GM19452 (cell line): Measurements from ENCODE around the gene MAD1L1.
"Not testable (repeated sequence)": the region's sequence is repeated elsewhere in the genome, so short reads cannot be mapped to it uniquely, and the experiment has no call there.

Source experiments
- ATAC-seq: cut with Tn5 transposase; IDR thresholded peaks from one replicate; pipeline ENCODE4 v1.9.1; 2021; ENCODE audit not compliant: unreplicated experiment

MAD1L1 gene

DNA sequence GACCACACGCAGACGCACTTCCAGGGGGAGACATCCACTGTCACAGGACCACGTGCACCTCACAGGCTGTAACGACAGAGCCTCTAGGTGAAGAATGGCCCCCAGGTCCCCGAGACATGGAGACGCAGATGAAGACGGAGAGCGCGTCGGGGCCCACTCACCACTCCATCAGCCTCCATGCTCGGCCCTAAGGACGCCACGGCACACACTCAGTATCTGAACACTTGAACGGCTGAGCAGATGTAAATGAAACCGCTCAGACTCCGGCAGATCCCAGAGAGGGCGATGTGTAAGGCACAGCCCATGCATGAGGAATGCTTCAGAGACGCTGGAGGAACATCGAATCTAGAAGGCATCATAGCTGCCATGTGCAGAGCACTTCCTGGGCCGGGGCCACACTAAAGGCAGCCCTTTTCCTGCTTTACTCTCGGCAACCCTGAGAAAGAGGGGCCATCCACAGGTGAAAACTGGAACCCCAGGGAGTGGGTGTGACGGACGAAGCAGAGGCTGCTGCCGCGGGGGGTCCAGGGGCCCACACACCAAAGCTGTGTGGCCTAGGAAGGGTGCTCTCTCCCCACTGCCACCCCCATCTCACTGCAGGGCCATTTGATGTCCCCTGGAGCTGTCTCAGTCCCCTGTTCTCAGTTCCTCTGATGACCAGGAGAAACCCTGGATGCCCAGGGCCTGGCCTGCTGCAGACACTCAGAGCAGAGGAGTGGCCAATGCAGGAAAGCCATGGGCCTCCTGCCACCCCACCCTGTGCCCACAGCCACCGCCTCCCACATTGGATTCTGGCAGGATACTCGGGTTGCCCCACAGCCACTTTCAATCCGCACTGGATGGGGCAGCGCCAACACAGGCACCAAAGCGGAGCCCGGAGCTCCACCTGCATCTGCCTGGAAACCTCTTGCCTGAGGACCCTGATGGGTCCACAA is 253.8 kb downstream of the MAD1L1 start:
- no peak for ATAC-seq

DNA sequence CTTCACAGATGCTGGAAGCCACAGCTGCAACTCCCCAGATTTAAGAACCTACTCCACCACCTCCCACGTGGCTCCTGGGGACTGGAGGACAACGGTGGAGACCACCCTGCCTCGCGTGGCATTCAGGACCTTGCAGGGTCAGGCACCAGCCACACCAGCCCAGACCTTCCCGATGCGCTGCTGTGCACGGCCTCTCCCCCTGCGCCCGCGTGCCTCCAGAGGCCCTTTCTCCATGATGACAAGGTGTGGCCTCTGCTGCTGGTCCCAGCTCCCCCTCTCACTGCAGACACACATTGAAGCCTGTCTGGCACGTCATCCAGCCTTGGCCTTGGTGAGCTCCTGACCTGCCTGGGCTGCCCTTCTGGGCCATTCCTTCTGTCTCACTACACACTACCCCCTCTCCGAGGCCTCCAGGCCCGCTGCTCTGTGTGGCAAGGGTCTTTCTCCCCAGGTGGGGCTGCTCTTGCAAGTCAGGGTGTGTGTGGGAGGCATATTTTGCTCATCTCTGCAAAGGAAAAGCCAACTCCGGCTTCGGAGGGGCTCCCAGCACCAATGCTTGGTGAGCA is 254.8 kb downstream of the MAD1L1 start:
- no peak for ATAC-seq

DNA sequence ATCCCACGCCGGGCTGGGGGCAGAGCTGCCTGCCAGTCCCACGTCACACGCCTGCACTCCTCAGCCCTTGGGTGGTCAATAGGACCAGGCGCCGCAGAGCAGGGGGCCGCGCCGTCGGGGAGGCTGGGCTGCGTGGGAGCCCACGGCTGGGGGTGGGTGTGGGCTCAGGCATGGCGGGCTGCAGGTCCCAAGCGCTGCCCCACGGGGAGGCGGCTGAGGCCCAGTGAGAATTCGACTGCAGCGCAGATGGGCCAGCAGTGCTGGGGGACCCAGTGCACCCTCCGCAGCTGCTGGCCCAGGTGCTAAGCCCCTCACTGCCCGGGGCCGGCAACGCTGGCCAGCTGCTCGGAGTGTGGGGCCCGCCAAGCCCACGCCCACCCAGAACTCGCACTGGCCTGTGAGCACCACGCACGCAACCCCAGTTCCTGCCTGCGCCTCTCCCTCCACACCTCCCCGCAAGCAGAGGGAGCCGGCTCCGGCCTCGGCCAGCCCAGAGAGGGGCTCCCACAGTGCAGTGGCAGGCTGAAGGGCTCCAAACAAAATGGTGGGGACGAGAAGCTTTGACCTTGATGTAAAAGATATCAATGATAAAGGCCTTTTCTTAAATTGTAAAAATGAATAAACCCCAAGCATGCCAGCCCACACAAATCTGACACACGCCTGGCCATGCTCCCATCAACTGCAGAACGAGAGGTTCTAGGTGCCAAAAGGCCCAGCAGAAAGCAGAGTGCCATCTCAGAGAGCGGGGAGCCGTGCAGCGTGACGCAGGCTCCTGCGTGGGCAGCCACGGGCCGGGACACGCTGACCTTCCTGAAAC is 255.5 kb downstream of the MAD1L1 start:
- ATAC-seq = no peak

DNA sequence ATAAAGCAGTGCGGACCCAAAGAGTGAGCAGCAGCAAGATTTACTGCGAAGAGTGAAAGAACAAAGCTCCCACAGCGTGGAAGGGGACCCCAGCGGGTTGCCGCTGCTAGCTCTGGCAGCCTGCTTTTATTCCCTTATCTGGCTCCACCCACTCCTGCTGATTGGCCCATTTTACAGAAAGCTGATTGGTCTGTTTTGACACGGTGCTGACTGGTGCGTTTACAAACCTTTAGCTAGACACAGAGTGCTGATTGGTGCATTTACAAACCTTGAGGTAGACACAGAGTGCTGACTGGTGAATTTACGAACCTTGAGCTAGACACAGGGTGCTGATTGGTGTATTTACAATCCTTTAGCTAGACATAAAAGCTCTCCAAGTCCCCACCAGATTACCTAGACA is 256.2 kb downstream of the MAD1L1 start:
- not testable (repeated sequence) for ATAC-seq

DNA sequence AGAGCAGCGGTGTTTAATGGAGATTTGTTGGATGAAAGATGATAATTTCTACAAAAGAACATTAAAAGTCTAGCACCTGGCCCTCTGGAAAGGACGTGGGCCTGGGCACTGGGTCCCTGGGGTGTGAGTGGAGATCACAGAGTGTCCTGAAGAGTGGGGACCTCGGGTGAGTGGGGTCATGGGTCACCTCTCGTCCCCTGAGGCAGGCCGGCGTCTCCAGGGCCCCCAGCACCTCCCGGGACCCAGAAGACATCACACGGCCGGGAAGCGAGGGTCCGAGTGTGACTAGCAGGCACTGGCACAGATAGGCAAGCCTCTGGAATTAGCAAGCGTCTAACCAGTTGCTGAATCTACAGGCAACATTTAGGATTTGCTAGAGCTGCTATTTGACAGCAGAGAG is 257.2 kb downstream of the MAD1L1 start:
- ATAC-seq = no peak

DNA sequence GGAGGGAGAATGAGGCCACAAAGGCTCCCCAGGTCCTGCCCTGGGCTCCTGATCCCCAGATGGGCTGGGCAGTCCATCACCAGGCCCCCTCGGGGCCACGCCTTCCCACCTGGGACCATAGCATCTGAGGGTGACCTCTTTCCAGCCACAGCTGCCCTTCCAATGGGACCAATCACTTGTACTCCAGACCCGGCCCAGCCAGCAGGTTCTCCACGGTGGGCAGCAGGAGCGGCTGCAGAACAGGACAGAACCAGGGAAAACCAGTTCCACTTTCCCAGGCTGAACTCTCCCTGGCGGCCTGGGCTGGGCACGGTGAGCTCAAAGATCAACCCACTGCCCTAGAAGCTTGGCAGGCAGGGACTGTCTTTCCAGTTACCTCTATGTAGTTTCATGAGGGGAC is 257.6 kb downstream of the MAD1L1 start:
- ATAC-seq = no peak

DNA sequence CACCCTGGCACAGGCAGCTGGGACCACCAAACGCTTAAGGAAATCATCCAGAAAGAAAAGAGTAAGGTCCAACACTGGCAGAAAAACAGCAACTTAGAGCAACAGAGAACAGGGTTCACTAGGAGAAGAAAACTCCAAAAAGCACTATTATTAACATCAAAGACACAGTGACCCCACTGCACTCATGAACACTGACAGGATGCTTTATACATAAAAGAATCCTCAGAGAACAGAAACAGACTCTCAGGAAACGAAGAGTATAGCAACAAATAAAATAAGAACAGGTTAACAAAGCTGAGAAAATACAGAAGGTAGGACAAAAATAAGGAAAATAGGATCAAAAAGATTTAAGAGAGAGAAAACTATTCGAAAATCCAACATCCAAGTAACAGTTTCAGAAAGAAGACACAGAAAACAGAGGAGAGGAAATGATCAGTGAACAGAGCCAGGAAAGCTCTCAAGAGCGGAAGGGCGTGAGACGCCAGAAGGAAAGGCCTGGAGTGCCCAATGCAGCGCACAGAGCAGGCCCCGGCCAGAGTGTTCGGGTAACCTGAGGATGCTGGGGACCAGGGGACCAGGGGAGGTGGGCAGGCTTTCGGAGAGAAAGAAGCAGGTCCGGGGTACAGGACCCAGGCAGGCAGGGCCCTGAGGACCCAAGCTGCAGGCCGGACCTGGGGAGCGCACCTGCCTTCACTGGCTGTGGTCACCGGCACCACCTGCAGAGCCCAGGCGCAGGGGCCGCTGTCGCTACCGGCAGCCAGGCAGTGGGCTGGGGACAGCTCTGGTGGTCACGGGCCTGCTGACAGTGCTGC is 258.2 kb downstream of the MAD1L1 start:
- ATAC-seq = no peak

DNA sequence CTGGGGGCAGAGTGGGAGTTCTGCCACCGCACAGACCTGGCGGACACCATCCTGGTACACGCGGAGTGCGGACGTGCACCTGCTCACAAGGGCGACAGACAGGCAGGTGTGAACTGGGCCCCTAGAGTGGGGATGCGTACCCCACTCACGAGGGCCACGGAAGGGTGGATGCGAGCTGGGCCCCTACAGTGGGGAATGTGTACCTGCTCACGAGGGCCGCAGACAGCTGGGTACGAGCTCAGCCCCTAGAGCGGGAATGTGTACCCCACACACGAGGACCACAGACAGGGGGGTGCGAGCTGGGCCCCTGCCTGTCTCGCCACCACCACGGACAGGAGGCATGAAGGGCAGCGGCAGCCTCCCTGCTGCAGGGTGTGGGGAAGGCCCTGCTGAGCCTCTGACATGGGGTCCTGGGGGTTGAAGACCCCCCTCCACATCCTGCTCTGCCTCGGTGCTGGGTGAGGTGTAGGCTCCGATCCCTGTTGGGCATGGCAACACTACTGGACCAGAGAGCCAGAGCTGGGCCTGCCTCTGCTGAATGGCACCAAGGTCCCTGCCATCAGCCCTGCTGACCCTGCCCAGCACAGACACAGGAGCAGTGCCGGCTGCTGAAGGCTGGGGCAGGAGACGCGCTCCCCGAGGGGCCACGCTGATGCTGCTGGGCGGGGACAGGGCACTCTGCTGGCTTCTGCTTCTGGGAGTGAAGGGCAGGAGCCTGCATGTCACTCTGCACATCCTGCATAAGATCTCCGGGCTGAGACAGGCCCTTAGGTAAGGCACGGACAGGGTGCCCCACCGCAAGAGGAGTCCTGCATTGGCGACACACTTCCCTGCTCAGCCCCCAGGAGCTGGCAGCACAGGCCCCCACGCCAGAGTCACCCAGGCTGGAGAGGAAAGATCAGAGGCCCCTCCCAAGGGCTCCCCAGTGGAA is 259.2 kb downstream of the MAD1L1 start:
- ATAC-seq = no peak

DNA sequence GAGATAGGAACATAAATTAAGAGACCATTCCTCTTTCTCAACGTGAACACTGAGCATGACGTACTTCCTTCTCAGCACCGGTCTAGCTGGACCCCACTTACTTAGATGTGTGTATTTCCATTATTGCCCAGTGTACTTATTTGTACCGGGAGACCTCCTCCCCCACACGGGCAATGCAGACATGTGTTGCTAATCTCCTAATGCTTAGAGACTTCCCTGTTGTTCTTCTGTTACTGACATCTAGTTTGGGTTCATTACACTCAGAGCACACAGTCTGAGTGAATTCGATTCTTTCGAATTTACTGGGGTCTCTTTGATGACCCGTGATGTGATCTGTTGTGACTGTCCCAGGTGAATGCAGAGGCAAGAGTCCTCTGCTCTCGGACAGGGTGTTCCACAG is 260.0 kb downstream of the MAD1L1 start:
- ATAC-seq = no peak

DNA sequence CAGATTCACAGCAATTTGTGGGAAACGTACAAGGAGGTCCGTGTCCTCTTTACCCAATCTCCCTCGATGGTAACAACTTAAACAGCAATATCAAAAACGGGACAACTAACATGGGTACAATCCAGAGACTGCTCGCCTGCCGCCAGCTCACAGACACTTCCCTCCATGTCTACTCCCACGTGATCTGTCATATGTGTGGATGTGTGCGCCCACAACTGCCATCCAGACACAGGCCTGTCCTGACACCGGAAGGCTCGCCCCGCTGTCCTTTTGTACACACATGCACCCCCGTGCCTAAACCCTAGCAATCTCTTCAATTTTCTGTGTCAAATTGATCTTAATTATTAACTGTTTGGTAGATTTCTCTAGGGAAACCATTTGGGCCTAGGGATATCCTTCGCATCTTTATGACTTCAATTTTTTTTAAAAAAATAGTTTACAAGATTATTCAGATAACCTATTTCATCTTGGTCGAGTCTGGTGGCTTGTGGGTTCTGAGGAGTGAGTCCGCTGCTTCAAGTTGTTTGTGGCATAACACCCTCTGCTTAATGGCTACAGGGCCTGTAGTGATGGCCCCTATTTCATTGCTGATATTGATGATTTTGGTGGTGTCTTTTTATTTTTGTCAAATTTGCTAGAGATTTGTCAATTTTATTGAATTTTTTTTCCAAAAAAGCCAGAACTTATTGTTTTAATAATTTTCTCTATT is 260.6 kb downstream of the MAD1L1 start:
- ATAC-seq = no peak

DNA sequence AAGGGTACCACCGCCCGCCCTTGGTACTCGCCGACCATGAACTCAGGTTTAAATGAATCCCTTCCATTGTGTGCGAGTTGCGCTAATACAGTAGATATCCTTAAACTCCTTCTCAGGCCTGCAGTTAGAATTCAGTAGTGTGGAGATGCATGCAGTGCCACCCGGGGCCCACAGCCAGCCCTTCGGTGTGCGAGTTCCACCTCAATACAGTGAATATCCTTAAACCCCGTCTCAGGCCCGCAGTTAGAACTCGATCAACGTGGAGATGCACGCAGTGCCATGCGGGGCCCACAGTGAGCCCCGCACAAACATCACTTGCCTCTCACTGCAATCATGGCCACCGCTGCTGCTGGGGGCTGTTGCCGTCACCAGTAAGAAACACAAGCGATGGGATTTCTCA is 261.9 kb downstream of the MAD1L1 start:
- no peak for ATAC-seq

DNA sequence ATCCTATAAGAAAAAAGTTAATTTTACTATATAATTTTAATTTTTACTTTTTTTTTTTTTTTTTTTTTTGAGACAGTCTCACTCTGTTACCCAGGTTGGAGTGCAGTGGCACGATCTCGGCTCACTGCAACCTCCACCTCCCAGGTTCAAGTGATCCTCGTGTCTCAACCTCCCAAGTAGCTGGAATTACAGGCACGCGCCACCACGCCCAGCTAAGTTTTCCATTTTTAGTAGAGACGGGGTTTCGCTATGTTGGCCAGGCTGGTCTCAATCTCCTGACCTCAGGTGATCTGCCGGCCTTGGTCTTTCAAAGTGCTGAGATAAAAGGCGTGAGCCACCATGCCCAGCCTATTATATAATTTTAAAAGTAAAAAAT is 262.5 kb downstream of the MAD1L1 start:
- ATAC-seq = not testable (repeated sequence)

DNA sequence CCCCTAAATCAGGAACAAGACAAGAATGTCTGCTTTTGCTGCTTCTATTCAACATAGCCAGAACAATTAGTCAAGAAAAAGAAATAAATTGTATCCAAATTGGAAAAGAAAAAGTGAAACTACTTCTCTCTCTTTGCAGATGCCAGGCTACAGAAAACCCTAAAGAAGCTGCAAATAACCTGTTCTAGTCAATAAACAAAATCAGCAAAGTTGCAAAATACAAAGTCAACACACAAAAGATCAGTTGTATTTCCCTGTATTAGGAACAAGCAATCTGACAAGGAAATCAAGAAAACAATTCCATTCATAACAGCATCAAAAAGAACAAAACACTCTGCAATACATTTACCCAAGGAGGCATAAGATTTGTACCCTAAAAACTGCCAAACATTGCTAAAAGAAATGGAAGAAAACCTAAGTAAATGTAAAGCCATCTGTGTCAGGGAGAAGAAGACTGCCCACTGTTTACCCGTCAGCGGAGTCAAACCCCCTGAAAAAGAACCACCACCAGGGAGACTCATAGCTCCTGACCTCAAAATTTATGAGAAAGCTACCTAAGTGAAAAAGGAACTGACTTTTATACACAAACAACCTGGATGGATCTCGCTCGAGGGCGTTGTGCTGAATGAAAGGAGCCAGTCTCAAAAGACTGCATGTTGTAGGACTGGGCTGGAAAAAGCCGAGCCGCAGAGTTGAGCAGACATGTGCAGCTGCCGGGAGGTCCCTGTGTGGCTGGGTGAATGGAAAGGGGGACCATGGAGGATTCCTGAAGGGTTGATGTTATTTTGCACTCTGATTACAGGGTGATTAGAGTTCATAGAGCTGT is 263.1 kb downstream of the MAD1L1 start:
- no peak for ATAC-seq

DNA sequence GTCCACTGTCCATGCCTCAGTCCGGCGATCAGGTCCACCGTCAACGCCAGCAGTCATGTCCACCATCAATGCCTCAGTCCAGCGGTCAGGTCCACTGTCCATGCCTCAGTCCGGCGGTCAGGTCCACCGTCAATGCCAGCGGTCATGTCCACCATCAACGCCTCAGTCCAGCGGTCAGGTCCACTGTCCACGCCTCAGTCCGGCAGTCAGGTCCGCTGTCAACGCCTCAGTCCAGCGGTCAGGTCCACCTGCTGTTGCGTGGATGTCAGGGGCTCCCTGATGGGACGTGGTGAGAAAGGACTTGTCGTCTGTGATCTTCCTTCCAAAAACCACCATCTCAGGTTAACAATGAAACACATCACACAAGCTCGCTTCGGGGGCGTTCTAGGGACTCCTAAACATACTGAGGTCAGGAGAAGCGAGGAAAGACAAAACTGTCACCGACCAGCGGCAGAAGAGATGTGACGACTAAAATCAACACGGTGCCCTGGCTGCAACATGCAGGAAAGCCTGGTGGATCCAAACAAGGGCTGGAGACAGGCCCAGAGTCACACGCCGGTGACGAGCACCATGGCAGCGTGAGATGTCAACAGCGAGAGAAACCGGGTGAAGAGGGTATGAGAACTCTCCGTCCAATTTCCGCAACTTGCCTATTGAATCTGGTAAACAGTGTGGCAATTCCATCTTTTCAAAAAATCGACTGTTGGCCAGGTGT is 264.2 kb downstream of the MAD1L1 start:
- no peak for ATAC-seq

DNA sequence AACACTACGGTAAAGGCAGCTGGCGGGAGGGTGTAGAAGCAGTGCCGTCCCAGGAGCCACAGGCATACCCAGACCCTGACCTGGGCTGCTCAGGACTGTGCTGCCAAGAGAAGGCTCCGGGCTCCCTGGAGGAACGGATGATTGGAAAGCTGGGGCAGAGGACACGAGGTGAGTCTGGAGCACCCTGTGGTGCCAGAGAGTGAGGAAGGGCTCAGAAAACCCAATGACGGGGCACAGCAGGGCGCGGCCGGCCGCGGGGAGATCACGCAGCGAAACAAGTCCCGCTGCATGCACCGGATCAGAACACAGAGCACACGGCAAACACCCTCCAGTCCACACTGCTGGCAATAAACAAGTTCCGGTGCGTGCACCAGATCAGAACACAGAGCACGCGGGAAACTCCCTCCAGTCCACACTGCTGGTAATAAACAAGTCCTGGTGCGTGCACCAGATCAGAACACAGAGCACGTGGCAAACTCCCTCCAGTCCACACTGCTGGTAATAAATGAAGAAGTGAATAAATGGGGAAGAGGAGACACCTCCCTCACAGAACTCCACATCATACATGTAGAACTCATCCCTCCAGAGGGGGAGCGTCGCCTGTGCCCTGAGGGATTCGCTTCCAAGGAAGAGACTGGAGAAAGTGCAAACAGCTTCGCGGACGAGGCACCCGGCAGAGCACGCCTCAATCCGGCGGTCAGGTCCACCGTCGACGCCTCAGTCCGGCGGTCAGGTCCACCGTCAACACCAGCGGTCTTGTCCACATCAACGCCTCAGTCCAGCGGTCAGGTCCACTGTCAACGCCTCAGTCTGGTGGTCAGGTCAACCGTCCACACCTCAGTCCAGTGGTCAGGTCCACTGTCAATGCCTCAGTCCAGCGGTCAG is 265.0 kb downstream of the MAD1L1 start:
- ATAC-seq = no peak

DNA sequence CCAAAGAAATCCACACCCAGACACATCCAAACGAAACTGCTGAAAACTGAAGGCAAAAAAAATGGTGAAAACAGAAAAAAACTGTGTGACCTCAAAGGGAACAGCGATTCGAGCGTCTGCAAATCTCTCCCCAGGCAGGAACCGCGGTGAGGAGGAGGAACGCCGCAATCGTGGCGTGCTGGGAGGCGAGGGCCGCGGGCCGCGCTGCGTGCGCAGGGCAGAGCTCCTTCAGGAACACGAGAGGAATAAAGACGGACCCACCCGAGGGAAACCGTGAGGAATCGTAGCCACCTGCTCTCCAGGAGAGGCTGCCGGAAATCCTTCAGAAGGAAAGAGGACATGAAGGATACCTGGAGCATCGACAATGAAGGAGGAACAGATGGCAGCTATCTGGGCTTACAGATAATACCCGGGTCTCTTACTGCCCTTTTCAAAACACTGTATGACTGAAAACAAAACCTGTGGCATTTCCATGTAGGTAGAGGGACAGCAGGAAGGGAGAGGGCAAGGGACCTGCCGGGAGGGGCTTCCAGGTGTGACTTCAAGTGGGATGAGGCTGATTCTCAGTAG is 266.0 kb downstream of the MAD1L1 start:
- no peak for ATAC-seq
